GM18526 (cell line): ENCODE results near the gene ERV3-1.

ENCODE experiments used
- POLR2A ChIP-seq: IDR thresholded peaks from 3 replicates; pipeline ENCODE4 v1.6.1; 2011; ENCODE audit not compliant: insufficient read length; ENCODE audit errors: extremely low read depth

The ERV3-1 gene, protein sequence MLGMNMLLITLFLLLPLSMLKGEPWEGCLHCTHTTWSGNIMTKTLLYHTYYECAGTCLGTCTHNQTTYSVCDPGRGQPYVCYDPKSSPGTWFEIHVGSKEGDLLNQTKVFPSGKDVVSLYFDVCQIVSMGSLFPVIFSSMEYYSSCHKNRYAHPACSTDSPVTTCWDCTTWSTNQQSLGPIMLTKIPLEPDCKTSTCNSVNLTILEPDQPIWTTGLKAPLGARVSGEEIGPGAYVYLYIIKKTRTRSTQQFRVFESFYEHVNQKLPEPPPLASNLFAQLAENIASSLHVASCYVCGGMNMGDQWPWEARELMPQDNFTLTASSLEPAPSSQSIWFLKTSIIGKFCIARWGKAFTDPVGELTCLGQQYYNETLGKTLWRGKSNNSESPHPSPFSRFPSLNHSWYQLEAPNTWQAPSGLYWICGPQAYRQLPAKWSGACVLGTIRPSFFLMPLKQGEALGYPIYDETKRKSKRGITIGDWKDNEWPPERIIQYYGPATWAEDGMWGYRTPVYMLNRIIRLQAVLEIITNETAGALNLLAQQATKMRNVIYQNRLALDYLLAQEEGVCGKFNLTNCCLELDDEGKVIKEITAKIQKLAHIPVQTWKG

DNA sequence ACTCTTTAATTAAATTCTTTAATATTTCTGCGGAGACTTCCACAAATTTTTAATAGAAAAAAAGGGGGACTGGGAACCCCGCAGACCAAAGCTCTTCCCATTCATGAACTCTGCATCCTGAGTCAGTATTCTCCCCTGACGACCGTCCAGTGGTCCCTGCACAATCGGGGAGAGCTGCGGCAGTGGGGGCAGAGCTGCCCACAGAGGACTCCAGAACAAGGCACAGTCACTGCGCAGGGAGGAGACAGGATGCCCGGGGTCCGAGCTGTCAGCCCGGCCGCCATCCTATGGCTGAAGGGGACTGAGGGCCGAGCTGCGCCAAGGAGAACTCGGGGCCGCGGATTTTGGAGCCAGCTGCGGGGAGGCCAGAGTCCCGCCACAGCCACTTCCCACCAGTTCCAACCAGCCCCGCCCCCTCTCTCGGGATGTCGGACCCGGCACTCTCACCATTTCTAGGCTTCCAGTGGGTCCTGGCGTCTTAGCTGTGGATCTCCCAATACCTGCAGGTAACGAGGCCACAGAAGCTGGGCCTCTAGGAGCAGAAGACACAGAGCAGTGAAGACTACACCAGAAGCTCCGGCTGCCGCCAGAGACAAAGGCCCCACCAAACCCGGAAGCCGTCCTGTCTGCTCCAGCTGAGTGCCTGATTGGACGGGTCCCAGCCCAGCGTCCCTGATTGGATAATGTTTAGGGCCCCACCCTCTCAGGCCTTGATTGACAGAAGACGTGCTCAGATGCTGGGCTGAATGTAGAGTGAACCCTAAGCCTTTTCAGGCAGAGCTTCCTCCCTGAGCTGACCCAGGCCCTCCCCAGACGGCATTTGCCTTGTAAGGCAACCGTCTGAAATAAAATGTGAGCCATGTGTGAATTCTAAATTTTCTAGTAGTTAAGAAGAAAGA, at the start of gene ERV3-1:
Gene ERV3-1 (minus strand): TSS at position 594 of the 899 bp plus-strand sequence. CDS start 13,661 bp downstream, outside the sequence.
- peak; percentile 89 for TF ChIP-seq POLR2A

DNA sequence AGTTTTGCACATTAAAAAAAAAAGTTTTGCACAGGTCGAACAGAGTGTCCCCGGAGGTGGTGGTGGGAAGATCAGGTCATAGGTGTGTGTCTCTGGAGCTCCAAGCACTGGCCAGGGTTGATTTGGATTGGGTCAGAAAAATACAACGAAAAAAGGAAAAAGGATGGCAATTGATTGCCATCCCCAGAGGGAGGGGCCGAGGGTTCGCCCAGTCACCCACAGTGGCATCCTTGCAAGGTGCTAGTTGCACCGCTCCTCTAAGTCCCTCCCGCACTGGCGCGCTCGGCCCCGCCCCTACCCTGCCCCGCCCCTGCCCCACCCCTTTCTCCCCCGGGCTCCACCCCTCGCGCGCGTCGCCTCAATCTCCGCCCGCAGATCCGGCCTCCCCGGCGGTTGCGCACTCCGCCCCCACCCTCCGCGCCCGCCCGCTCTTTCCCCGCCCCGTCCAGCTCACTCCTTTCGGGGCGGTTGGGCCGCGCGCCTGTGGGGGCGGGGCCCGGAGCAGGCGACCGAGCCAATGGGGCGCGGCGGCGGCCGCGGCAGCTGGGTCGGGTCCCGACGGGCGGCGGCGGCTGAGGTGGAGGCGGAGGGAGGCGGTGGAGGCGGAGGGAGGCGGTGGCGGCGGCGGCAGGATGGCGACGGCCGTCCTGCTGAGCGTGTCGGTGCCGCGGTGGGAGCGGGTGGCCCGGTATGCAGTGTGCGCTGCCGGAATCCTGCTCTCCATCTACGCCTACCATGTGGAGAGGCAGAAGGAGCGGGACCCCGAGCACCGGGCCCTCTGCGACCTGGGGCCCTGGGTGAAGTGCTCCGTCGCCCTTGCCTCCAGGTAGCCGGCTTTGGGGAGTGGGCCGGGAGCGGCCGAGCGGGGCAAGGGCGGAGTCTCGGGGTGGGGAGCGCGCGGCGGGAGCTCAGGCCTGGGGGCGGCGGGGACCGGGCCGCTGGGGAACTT, 31.5 kb upstream of the ERV3-1 start:
- TF ChIP-seq POLR2A, result peak; percentile 43

DNA sequence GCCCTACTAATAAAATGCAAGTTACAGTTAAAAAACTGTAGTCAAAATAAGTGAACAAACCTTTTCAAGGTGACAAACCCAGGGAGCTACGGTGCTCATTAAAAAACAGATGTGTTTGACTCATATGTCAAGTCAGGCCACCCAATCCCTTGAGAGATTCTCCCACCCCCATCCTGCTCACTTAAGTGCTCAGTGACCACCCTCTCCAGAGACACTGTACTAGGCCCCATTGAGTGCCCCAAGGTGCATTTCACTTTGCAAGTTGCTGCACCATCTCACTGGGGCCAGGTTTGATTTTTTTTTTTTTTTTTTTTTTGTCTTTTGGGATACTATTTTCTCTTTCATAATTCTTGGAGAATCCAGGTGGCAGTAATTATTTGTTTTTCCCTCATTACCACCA, 1.9 kb downstream of the ERV3-1 start:
- TF ChIP-seq POLR2A, result no peak

DNA sequence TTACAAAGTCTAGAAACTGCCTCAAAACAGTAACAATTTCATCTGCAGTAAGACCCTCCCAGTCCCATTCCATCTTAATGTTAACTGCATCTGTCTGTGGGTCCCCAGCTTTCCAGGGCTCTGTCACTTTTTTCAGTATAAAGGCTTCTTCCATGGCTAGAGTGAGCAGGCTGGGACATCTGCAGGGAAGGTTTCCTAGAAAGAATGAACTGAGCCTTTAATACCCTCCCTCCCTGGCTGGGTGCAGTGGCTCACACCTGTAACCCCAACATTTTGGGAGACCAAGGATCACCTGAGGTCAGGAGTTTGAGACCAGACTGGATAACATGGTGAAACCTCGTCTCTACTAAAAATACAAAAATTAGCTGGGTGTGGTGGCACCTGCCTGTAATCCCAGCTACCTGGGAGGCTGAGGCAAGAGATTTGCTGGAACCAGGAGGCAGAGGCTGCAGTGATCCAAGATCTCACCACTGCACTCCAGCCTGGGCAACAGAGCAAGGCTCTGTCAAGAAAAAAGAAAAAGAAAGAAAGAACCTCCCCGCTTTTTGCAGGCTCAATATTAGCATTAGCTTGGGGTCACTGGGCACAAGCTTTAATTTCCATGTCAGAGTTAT, 3.4 kb downstream of the ERV3-1 start:
- no peak for TF ChIP-seq POLR2A

DNA sequence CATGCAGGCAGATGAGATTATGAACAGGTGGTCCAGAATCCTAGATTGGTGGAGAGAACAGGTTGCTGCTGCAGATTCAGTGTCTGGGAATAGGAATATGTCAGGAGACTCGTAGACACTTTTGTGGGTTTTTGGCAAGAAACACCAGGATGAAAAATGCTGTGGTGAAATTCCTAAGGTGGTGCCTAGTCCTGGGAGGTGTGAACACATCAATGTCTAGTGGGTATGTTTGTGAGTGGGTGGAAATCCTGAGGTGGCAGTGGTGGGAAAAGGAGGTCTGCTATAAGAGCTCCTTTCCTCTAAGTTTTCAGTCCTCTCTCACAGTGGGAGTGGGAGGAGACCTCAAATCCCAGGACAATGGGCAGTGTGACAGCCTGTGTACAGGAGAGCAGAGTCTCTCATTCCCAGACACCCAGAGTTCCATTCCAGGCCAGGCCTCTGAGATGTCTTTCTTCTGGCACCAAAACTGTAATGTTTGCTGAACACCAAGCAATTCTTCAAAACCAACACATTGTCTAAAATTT, 5.1 kb downstream of the ERV3-1 start:
- TF ChIP-seq POLR2A, result no peak

DNA sequence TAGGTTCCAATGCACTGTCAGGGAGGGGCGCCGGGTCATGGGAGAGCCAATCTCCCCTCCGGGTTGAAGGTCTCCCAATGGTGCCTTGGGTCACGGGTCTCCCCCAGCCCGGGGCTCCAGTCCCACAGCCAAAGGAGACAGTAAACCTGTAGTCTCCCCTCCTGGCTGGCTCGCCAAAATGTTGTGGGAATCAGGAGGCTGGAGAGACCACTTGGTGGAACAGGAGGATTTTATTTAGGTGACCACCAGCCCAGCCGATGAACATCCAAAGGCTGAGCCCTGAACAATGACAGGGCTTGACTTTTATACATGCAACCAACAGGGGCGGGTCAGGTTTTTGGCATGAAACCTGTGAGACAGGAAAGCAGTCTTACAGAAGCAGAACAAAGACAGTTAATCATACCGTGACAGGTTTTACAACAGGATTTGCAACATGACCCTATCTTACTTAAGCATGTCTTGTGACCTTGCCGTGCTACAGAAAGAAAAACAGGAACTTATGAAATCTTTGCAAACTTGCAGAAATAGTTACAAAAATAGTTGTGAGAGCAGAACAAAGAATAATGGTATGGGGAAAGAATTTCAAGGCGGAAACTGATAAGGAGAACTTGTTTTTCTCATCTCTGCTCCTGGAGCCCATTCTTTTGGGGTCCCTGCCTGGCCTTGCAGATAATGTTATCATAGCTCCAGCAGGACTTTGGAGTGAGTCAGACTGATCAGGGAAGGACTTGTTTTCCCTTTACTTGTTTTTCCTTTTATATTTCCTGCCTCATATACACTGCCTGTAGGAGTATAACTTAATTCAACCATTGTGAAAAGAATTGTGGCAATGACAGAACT, 7.1 kb downstream of the ERV3-1 start:
- TF ChIP-seq POLR2A, result no peak

DNA sequence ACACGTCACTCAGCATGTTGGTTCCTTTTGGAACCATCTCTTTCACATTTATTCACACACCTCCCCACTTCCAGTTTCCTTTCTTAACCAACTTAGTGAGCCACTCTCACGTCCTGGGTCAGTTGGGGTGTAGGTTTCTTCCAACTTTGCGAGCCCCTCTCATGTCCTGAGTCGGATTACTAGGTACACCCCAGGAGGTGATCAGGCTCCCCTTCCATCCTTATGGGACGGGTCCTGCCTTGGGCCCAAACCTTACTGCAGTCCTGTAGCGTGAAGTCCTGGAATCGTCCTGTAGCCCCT, 7.7 kb downstream of the ERV3-1 start:
- no peak for TF ChIP-seq POLR2A

DNA sequence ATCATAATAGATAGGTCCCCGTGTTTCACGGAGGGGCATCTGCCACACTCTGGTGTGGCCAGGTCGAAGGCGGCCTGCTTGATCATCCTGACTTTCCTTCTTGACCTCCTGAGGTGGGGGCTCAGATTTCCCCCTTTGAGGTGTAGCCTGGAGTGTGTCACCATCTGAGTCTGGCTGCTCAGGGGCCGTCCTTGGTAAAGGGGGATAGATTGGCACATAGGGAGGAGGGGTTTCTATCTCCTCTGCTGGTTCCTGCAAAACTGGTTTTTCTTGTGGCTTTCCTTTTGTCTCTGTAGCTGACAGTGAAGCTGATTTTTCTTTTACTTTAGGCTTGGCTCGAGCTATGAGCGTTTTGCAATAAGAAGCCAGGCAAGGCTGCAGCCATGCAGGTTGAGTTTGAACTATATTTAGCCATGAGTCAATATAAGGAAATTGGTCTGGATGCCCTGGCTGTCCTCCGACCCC, 8.5 kb downstream of the ERV3-1 start:
- TF ChIP-seq POLR2A, result no peak

DNA sequence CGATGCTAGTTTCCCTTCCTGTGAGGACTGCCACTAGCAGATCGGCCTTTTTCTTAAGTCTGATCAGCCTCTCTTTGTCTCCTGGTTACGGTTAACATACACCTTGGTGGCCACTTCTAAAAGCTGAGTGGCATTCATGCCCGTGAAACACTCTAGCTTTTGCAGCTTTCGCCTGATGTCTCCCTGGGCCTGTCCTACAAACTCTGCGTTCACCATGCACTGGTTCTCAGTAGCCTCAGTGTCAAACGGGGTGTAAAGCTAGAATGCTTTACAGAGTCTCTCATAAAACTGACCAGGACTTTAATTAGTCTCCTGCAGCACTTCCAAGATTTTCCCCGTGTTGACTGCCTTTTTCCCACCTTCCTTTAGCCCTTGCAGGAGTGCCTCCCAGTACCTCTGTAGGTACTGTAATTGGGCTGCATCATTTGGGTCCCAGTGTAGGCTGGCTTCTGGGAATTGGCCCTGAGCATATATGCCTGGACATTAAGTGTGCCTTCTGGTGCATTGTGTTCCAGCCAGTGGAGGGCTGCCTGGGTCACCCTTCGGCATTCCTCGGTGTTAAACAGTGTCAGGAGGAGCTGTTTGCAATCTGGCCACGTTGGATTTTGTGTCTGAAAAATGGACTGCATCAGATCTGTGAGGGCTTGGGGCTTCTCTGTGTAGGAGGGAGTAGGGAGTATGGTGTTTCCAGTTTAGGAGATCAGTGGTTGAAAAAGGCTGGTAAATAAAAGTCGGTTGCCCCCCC, 9.2 kb downstream of the ERV3-1 start:
- TF ChIP-seq POLR2A, result no peak

DNA sequence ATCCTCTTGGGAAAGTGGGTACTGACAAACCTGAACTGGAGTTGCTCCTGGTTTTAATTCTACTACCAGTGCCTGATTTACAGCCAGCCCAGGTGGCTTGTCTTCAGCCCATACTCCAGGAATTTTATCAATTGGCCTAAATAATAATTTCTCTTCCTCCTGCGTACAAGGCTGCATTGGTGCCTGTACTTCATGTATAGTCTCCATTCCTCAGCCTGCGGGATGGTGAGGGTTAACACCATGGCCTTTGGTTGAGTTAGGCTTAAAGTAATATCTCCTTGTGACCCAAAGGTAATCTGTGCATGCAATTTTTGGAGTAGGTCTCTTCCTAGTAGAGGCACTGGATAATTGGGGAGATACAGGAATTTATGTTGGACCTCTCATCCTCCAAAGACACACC, 10.2 kb downstream of the ERV3-1 start:
- TF ChIP-seq POLR2A, result no peak

DNA sequence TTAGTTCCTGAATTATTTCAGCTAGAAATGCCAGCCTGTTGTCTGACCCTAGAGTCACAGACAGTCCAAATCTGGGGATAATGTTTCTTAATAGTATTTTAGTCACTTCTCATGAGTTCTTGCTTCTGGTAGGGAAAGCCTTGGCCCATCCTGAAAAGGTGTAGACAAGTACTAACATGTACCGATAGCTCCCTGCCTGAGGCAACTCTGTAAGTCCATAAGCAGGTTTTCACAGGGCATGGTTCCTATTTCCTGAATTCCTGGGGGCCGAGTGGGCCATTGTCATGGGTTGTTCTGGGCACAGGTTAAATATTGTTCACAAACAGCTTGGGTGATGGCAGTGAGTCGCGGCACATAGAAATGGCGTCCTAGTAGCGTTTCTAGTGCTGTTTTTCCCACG, 12.6 kb downstream of the ERV3-1 start:
- no peak for TF ChIP-seq POLR2A

DNA sequence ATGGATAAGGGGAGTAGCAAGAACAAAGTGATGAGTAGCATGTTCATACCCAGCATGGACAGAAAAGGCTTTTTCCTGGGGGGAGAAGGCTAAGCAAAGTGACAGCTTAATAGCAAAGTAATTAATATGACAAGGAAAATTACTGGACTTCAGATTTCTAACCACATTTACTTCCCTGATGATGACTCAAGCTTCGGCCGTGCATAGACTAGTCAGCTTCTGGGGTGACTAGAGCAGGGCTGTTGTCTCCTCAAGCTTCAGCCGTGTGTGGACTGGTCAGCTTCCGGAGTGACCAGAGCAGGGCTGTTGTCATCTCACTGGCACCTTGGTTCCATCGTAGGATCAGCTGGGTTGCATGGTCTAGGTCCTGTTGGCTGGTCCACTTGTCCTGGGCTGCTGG, 13.5 kb downstream of the ERV3-1 start:
- no peak for TF ChIP-seq POLR2A
